Keratinocyte (primary cell): ENCODE data around the gene RAMP1.

Experiments used
- EZH2 ChIP-seq: IDR thresholded peaks from one replicate; pipeline ENCODE4 v1.6.1; 2012; ENCODE audit warnings: inconsistent platforms, mild to moderate bottlenecking, low read length, moderate library complexity
- TF ChIP-seq, protein P1 (sequence below), 3 experiments: IDR thresholded peaks in 1 of 3; conservative IDR thresholded peaks in 1 of 3; optimal IDR thresholded peaks in 1 of 3; 2 replicates in 2 of 3; 3 replicates in 1 of 3; pipeline versions ENCODE3 to v1.5.1; 2011; ENCODE audit warnings: low read length in 3 of 3, mild to moderate bottlenecking in 3 of 3, moderate library complexity in 2 of 3, control low read depth in 1 of 3, inconsistent platforms in 1 of 3; ENCODE audit not compliant: insufficient read depth in 2 of 3; ENCODE audit errors: extremely low read depth in 1 of 3

DNA sequence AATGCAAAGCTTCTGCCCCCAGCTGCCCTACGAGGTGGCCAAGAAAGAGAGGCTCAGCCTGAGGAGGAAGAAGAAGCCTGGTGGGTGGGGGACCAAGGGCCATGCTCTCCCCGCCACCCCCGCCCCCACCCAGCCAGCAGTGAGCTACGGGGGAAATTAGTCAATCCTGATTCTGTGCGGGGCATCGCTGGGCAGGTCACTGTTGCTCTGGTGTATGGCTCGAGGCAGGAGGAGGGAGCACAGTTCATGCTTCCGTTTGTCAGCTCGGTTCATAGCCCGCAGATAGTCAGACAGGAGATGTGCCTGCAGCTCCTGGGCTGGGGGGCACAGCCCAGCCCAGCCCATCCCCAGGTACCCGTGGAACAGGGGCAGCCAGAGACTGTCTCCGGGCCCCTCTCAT lies 17.1 kb downstream of the RAMP1 start:
- TF ChIP-seq, protein P1, sequence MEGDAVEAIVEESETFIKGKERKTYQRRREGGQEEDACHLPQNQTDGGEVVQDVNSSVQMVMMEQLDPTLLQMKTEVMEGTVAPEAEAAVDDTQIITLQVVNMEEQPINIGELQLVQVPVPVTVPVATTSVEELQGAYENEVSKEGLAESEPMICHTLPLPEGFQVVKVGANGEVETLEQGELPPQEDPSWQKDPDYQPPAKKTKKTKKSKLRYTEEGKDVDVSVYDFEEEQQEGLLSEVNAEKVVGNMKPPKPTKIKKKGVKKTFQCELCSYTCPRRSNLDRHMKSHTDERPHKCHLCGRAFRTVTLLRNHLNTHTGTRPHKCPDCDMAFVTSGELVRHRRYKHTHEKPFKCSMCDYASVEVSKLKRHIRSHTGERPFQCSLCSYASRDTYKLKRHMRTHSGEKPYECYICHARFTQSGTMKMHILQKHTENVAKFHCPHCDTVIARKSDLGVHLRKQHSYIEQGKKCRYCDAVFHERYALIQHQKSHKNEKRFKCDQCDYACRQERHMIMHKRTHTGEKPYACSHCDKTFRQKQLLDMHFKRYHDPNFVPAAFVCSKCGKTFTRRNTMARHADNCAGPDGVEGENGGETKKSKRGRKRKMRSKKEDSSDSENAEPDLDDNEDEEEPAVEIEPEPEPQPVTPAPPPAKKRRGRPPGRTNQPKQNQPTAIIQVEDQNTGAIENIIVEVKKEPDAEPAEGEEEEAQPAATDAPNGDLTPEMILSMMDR (optimal IDR thresholded peaks at IDR 0.05 in 1 of 3, IDR thresholded peaks at IDR 0.05 in 1 of 3, conservative IDR thresholded peaks at IDR 0.05 in 1 of 3; ENCODE audit: extremely low read depth in 1 of 3, insufficient read depth in 2 of 3, low read length in 3 of 3): no peak
- no peak for TF ChIP-seq EZH2
